ENCODE results near the gene SSUH2. TPM values are rescaled to one million over a fixed set of nuclear protein-coding genes. Genes with fewer than 3 reads are reported as not detected.

SSUH2 gene, protein sequence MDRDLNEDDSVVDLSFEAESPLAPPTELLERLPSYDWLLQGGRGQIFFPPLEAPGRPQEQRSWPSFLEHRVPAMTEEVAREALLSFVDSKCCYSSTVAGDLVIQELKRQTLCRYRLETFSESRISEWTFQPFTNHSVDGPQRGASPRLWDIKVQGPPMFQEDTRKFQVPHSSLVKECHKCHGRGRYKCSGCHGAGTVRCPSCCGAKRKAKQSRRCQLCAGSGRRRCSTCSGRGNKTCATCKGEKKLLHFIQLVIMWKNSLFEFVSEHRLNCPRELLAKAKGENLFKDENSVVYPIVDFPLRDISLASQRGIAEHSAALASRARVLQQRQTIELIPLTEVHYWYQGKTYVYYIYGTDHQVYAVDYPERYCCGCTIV
- total RNA-seq = 0.11 and 0.39 TPM in 2 replicates

DNA sequence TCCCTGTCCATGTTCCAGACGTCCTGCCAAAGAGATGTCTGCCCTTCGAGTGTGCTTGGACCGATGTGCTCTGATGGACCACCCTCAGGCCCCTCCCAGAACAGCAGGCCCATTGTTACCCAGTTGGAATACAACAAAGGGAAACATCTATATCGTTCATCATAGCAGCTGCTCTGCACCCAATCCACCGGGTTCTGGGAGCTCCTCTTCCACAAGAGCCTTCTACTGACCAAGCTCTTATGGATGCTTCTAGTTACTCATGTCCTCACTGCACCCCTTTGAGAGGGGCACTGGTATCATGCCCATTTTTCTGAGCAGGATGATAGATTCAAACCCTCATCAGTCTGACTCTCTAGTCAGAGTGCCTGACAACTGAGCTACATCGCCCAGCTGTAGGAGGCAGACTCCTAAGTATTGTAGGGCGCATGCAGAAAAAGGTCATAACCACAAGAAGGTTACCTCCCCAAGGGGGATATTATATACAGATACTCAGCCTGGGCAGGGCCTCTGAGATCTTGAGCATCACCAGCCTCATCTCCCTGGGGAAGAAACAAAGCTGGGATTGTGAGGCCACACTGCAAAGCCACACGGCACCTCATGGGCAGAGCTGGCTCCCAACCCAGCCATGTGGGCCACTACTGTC is at the start of gene SSUH2:
TSS of gene SSUH2 (minus strand) at position 51 of the 643 bp plus-strand sequence. CDS start at position 11, 40 bp downstream.

Other genes starting within 250 kb of the SSUH2 start
- 73.4 and 540 TPM in 2 replicates for gene LMCD1, start 143.0 kb downstream of the SSUH2 start, total RNA-seq
- not detected in 2 replicates for gene CAV3, start 89.0 kb upstream of the SSUH2 start, total RNA-seq
- 5.5 and 81.4 TPM in 2 replicates for gene OXTR, start 124.8 kb upstream of the SSUH2 start, total RNA-seq